Omental fat pad (tissue), 4 donors: ENCODE data around the gene CENPP. TPM values are rescaled to one million over a fixed set of nuclear protein-coding genes. Genes with fewer than 3 reads are reported as not detected.

Source experiments
- ATAC-seq: fragments of 150-250 bp; one replicate; pipeline ENCODE4 v1.9.1; 2016; ENCODE audit warnings: mild to moderate bottlenecking, moderate library complexity; ENCODE audit not compliant: low FRiP score
- DNase-seq: peaks from one replicate; pipeline ENCODE4 v3.0.0-alpha.2; 2019; ENCODE audit warnings: low spot score
- CTCF ChIP-seq, 3 donors: fragments of 450-650 bp; IDR thresholded peaks; one replicate each; pipeline ENCODE4 v1.5.1; 2016 to 2017; ENCODE audit warnings: antibody characterized with exemption in 3 of 3, mild to moderate bottlenecking in 3 of 3, moderate library complexity in 2 of 3
- total RNA-seq, 4 donors: library from RNA; depleted of rRNA; stranded (reverse); fragments of >200 nt; gene quantifications; one replicate each; pipeline ENCODE4 v1.1.0, GENCODE V29; 2016

CENPP gene
- total RNA-seq, 4 donors from 2014 or later, result 1.2 to 7.0 (median 5.6) TPM

DNA sequence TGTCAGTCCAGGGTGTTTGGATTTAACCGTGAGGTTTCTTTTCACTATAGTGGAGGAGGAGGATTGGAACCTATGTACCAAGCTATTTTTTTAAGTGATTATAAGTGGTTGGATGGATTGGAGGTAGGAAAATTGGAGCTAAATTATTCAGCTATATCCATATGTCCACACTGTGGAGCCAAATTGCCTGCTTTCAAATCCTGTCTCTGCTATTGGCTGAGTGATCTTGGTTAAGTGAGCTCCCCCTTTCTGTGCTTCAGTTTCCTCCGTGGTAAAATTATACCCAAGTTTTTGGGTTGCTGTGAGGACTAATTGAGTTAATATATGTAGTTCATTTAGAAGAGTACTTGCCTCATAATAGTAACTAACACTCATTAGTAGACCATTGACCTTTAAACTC is 2.5 kb downstream of the CENPP start:
- no peak for DNase-seq
- no peak for TF ChIP-seq CTCF (IDR thresholded peaks at IDR 0.05)
- no peak for ATAC-seq

- no peak for DNase-seq
- TF ChIP-seq CTCF (IDR thresholded peaks at IDR 0.05), result no peak
- ATAC-seq, result no peak
Observed at GRCh38 chr9:92332577-92333281, 7.0 kb downstream of the CENPP start.

GRCh38 chr9:92333282-92333634 is 7.5 kb downstream of the CENPP start:
- DNase-seq (no peak), ATAC-seq (no peak)
- TF ChIP-seq CTCF (IDR thresholded peaks at IDR 0.05), result no peak

- DNase-seq (no peak), ATAC-seq (no peak)
- no peak for TF ChIP-seq CTCF (IDR thresholded peaks at IDR 0.05)
Observed at GRCh38 chr9:92341578-92341977, 15.8 kb downstream of the CENPP start.

DNA sequence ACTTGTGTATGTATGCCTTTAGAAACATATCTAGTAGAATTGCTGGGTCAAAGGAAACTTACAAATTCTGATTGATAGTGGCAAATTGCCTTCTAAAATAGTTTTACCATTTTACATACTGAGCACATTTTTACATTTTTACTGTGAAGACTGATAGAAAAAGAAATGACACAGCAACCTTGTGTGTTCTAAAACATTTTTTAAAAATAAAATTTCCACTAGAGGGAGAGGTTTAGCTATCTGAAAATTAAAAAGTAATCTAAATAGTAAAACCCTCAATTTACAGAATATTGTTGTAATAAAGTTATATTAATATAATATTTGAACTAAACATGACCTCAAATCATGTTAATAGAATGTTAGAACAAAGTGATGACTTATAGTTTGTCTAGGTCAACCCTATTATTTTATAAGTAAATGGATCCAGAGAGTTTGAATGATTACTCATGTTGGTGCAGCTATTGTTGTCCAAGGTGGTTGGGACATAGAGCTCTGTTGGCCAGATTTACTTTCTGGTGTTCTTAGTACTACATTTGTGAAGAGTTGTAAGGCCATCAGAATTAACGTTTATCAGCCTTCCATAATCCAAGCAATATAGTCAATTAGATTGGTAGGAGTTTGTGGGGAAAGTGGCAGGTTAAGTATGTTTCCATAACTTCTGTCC is 17.2 kb downstream of the CENPP start:
- TF ChIP-seq CTCF (IDR thresholded peaks at IDR 0.05), result no peak
- ATAC-seq (peak; percentile 57), DNase-seq (no peak)

GRCh38 chr9:92345582-92345981 is 19.8 kb downstream of the CENPP start:
- DNase-seq (no peak), ATAC-seq (no peak)
- no peak for TF ChIP-seq CTCF (IDR thresholded peaks at IDR 0.05)
